ENCODE data around the gene TUBA1A.
"Not testable (repeated sequence)": the region's sequence is repeated elsewhere in the genome, so short reads cannot be mapped to it uniquely, and the experiment has no call there.

The TUBA1A gene

GRCh38 chr12:49200919-49201594 is 12.2 kb upstream of the TUBA1A start:
- no peak for DNase-seq (ENCODE audit: low read depth)

- peak; percentile 84 for DNase-seq (ENCODE audit: low read depth)
Observed at GRCh38 chr12:49198431-49199155, 9.7 kb upstream of the TUBA1A start.

- no peak for DNase-seq (ENCODE audit: low read depth)
Observed at GRCh38 chr12:49197256-49197655, 8.4 kb upstream of the TUBA1A start.

GRCh38 chr12:49195736-49196135 is 6.9 kb upstream of the TUBA1A start:
- no peak for DNase-seq (ENCODE audit: low read depth)

DNA sequence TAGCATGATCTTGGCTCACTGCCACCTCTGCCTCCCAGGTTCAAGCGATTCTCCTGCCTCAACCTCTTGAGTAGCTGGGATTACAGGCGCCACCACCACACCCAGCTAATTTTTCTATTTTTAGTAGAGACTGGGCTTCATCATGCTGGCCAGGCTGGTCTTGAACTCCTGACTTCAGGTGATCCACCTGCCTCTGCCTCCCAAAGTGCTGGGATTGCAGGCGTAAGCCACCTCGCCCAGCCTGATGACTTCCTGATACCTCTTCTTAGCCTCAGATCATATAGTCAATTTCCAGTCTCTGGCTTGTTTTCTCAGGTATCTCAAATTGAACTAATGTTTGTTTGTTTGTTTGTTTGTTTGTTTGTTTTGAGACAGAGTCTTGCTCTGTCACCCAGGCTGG is 4.9 kb upstream of the TUBA1A start:
- not testable (repeated sequence) for DNase-seq (ENCODE audit: low read depth)

GRCh38 chr12:49191498-49191897 is 2.6 kb upstream of the TUBA1A start:
- not testable (repeated sequence) for DNase-seq (ENCODE audit: low read depth)

GRCh38 chr12:49190974-49191373 is 2.1 kb upstream of the TUBA1A start:
- no peak for DNase-seq (ENCODE audit: low read depth)

GRCh38 chr12:49189731-49190716 is 1.1 kb upstream of the TUBA1A start:
- no peak for DNase-seq (ENCODE audit: low read depth)

GRCh38 chr12:49188201-49188915 is 522 bp downstream of the TUBA1A start:
- peak; percentile 46 for DNase-seq (ENCODE audit: low read depth)

GRCh38 chr12:49187184-49187583 is 1.7 kb downstream of the TUBA1A start:
- DNase-seq (ENCODE audit: low read depth), result peak; percentile 36

- DNase-seq (ENCODE audit: low read depth), result not testable (repeated sequence)
Observed at GRCh38 chr12:49186307-49186706, 2.6 kb downstream of the TUBA1A start.

- not testable (repeated sequence) for DNase-seq (ENCODE audit: low read depth)
Observed at GRCh38 chr12:49184697-49185096, 4.2 kb downstream of the TUBA1A start.

- DNase-seq (ENCODE audit: low read depth), result not testable (repeated sequence)
Observed at GRCh38 chr12:49183214-49183950, 5.5 kb downstream of the TUBA1A start.

DNA sequence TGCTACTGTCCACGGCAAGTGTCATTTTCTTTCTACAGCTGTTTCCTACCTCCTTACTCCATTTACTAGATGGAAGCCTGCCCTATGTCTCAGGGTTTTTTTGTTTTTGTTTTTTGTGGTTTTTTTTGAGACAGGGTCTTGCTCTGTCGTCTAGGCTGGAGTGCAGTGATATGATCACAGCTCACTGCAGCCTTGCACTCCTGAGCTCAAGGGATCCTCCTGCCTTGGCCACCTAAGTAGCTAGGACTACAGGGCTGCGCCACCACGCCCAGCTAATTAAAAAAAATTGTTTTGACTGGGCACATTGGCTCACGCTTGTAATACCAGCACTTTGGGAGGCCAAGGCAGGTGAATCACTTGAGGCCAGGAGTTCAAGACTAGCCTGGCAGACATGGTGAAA is 14.7 kb downstream of the TUBA1A start:
- DNase-seq (ENCODE audit: low read depth), result no peak

DNA sequence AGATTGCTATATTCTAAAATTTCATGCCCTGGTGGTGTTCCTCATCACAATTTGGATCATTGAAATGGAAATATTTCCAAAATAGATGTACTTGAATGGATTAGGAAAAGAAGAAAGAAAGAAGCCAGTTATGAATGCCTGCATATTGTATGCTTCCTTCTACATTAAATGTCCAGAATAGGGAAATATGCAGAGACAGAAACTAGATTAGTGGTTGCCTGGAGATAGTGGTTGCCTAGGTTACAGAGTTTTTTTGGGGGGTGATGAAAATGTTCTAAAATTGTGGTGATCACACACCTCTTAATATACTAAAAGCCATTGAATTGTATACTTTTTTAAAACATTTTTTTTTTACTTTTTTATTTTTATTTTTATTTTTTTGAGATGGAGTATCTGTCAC is 18.0 kb downstream of the TUBA1A start:
- no peak for DNase-seq (ENCODE audit: low read depth)

DNA sequence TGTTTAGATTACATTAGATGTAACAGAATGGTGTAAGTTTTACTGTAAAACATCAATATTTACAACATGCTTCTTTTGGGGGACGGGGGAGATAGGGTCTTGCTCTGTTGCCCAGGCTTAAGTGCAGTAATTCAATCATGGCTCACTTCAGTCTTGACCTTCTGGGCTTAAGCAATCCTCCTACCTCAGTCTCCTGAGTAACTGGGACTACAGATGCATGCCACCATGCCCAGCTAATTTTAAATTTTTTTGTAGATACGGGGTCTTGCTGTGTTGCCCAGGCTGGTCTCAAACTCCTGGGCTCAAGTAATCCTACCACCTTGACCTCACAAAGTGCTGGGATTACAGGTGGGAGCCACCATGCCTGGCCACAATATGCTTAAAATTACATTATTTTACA is 23.8 kb downstream of the TUBA1A start:
- DNase-seq (ENCODE audit: low read depth), result no peak

GRCh38 chr12:49161901-49162300 is 27.0 kb downstream of the TUBA1A start:
- not testable (repeated sequence) for DNase-seq (ENCODE audit: low read depth)

DNA sequence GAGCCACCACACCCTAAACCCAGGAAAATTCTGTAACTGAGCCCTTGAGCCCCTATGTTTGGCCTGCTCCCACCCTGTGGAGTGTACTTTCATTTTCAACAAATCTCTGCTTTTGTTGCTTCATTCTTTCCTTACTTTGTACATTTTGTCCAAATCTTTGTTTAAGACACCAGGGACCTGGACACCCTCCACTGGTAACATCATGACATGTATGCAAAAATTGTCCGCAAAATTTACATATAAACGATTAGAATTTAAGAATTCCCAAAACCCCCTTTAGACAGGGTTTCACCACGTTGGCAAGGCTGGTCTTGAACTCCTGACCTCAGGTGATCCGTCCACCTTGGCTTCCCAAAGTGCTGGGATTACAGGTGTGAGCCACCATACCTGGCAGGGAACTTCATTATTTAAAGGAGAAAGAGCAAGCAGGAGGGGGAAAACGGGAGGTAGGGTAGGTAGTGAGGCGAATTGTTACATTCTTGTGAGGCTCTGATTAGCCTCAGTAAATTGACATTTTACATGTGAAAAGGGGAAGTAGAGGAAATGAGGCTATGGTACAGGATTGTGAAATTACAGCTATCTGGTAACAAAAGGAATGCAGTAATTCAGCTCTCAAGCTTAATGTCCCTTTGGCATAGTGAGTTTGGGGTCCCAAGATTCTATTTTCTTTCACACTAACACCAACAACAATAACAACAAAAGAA is 27.6 kb downstream of the TUBA1A start:
- no peak for DNase-seq (ENCODE audit: low read depth)

DNA sequence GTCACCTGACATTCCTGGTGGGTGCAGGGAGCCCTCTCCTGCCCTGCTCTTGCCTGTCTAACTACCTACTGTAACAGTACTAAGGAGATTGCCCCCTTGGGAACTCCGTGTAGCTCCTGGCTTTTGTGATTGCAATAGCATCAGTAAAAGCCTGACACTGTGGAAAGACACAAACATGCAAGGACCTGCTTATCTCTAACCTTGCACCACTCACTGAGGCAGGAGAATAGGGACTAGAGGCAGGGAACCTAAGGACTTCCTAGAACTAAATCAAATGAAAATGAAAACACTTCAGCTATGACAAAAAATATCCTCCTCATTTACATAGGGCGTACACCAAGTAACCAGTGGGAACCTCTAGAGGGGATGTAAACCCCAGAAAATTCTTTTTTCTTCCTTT is 28.5 kb downstream of the TUBA1A start:
- DNase-seq (ENCODE audit: low read depth), result no peak

GRCh38 chr12:49154221-49154620 is 34.7 kb downstream of the TUBA1A start:
- DNase-seq (ENCODE audit: low read depth), result no peak

Data from GM04504 (cell line).